Measurements from ENCODE around the gene CEACAM1. TPM values are rescaled to one million over a fixed set of nuclear protein-coding genes. Genes with fewer than 3 reads are reported as not detected.

CEACAM1 gene
- total RNA-seq: under 0.01 TPM in 1 of 2 replicates, not detected in the other

GRCh38 chr19:42528354-42529247, at the start of gene CEACAM1:
TSS of gene CEACAM1 (minus strand) at chr19:42528481. CDS start at chr19:42528374, 107 bp downstream.

Other genes with a start within 250 kb of the CEACAM1 start
- 3.2 TPM in 1 of 2 replicates, not detected in the other for gene PRR19, start 226.3 kb downstream of the CEACAM1 start, total RNA-seq
- gene PAFAH1B3, start 225.9 kb downstream of the CEACAM1 start, total RNA-seq: 44.4 and 55.8 TPM in 2 replicates
- gene TMEM145, start 215.2 kb downstream of the CEACAM1 start, total RNA-seq: under 0.01 TPM in 1 of 2 replicates, not detected in the other
- gene MEGF8, start 202.8 kb downstream of the CEACAM1 start, total RNA-seq: 13.3 and 18.5 TPM in 2 replicates
- gene CNFN, start 138.2 kb downstream of the CEACAM1 start, total RNA-seq: not detected in 2 replicates
- 2.0 and 7.3 TPM in 2 replicates for gene LIPE, start 101.1 kb downstream of the CEACAM1 start, total RNA-seq
- gene CXCL17, start 85.5 kb downstream of the CEACAM1 start, total RNA-seq: not detected in 2 replicates
- gene CEACAM8, start 66.4 kb upstream of the CEACAM1 start, total RNA-seq: not detected in 2 replicates
- gene PSG3, start 212.0 kb upstream of the CEACAM1 start, total RNA-seq: not detected in 2 replicates
- not detected in 2 replicates for gene PSG8, start 237.2 kb upstream of the CEACAM1 start, total RNA-seq